Endothelial cell of umbilical vein (primary cell): ENCODE measurements around the gene AFF4. TPM values are rescaled to one million over a fixed set of nuclear protein-coding genes. Genes with fewer than 3 reads are reported as not detected.
A peak's percentile ranks its signal among the peaks of the same experiment; 100 is the strongest.

Experiments used
- Bru-seq: library from RNA; stranded (reverse); fragments of 400-500 nt; gene quantifications from one replicate; lab custom pipeline; 2021; lab: Mats Ljungman, UMichigan
- BruChase-seq, 2 experiments: library from RNA; stranded (reverse); fragments of 400-500 nt; gene quantifications; one replicate each; lab custom pipeline; 2021; lab: Mats Ljungman, UMichigan
- BruUV-seq: library from RNA; stranded (reverse); fragments of 400-500 nt; replicated peaks from 2 replicates; lab custom pipeline; 2021; lab: Mats Ljungman, UMichigan
- CTCF ChIA-PET: fragments of 300-600, 350-600 bp; sonication (Branson Sonifier 250); formaldehyde crosslinking; loops from one replicate; lab custom pipeline; 2021; ENCODE audit warnings: antibody characterized with exemption, inconsistent platforms; lab: Charles Lee
- POLR2A ChIA-PET: fragments of 300-600, 350-600 bp; sonication (Branson Sonifier 250); formaldehyde crosslinking; loops from one replicate; lab custom pipeline; 2021; ENCODE audit warnings: antibody characterized with exemption, inconsistent platforms; lab: Charles Lee
- DNase-seq: peaks from one replicate; pipeline ENCODE4 v3.0.0-alpha.2; 2011; ENCODE audit warnings: low read depth, low spot score
- FAIRE-seq: peaks from 2 replicates; lab custom pipeline; 2011; peaks lifted over from hg19 to GRCh38; lab: Jason Lieb, UNC
- H2AFZ ChIP-seq: 2 replicates; pipeline ENCODE4 v1.6.0; 2012; ENCODE audit warnings: low read depth, low read length, control low read depth, inconsistent platforms
- H3K27ac ChIP-seq: 2 replicates; pipeline ENCODE4 v1.5.1; 2011; ENCODE audit warnings: low read depth, mild to moderate bottlenecking, control low read depth, low read length, moderate library complexity; ENCODE audit not compliant: insufficient read depth
- H3K27me3 ChIP-seq, 2 experiments: 2 replicates each; pipeline versions ENCODE4 v1.6.0 to v1.6.1; 2011; ENCODE audit warnings: low read length in 2 of 2, mixed read lengths in 1 of 2; ENCODE audit not compliant: control insufficient read depth in 2 of 2, insufficient read depth in 2 of 2
- H3K36me3 ChIP-seq, 2 experiments: 2 replicates in 1 of 2; 3 replicates in 1 of 2; pipeline ENCODE4 v1.5.1; 2011; ENCODE audit warnings: low read length in 2 of 2, mild to moderate bottlenecking in 1 of 2, moderate library complexity in 1 of 2; ENCODE audit not compliant: control insufficient read depth in 2 of 2, insufficient read depth in 2 of 2; ENCODE audit errors: extremely low read depth in 1 of 2
- H3K4me1 ChIP-seq: 3 replicates; pipeline ENCODE4 v1.5.1; 2011; ENCODE audit warnings: mild to moderate bottlenecking, low read length; ENCODE audit not compliant: control insufficient read depth, insufficient read depth; ENCODE audit errors: extremely low read depth
- H3K4me2 ChIP-seq: 2 replicates; pipeline ENCODE4 v1.6.1; 2011; ENCODE audit warnings: low read length, control low read depth, mixed read lengths; ENCODE audit not compliant: insufficient read depth
- H3K4me3 ChIP-seq, 3 experiments: fragments of 200-600 bp in 1 of 3; sonication (generic), shearing (Covaris generic) in 1 of 3; replicated peaks in 1 of 3; 2 replicates each; pipeline ENCODE4 v1.5.1; 2011 to 2016; ENCODE audit warnings: control low read depth in 3 of 3, low read length in 3 of 3, mild to moderate bottlenecking in 2 of 3, inconsistent platforms in 1 of 3, low read depth in 1 of 3, moderate library complexity in 1 of 3; ENCODE audit not compliant: insufficient read depth in 1 of 3
- H3K79me2 ChIP-seq: 2 replicates; pipeline ENCODE4 v1.6.0; 2012; ENCODE audit warnings: low read length, inconsistent platforms; ENCODE audit not compliant: control insufficient read depth, insufficient read depth
- H3K9ac ChIP-seq: replicated peaks from 2 replicates; pipeline ENCODE3; 2011; ENCODE audit warnings: low read length, control low read depth; ENCODE audit not compliant: insufficient read depth; ENCODE audit errors: extremely low read depth
- H3K9me1 ChIP-seq: replicated peaks from 3 replicates; pipeline ENCODE4 v1.6.0; 2011; ENCODE audit warnings: mild to moderate bottlenecking, low read length; ENCODE audit not compliant: control insufficient read depth, insufficient read depth; ENCODE audit errors: extremely low read depth
- H3K9me3 ChIP-seq: replicated peaks from 2 replicates; pipeline ENCODE4 v1.5.1; 2012; ENCODE audit warnings: low read length, inconsistent platforms; ENCODE audit not compliant: control insufficient read depth, insufficient read depth
- H4K20me1 ChIP-seq: replicated peaks from 2 replicates; pipeline ENCODE3; 2011; ENCODE audit warnings: mild to moderate bottlenecking, low read length; ENCODE audit not compliant: control insufficient read depth, insufficient read depth; ENCODE audit errors: extremely low read depth
- EZH2 ChIP-seq: IDR thresholded peaks from 2 replicates; pipeline ENCODE4 v1.6.1; 2012; ENCODE audit warnings: borderline replicate concordance, low read depth, mild to moderate bottlenecking, moderate library complexity, low read length, inconsistent platforms; ENCODE audit not compliant: severe bottlenecking
- FOS ChIP-seq: IDR thresholded peaks from 2 replicates; pipeline ENCODE4 v1.6.1; 2011; ENCODE audit warnings: mild to moderate bottlenecking, low read length, moderate library complexity, borderline replicate concordance; ENCODE audit not compliant: insufficient read depth
- GATA2 ChIP-seq: IDR thresholded peaks from 2 replicates; pipeline ENCODE4 v1.7.0; 2011; ENCODE audit warnings: low read depth, mild to moderate bottlenecking, moderate library complexity, mixed read lengths, low read length; ENCODE audit not compliant: insufficient read length, insufficient read depth
- JUN ChIP-seq: IDR thresholded peaks from 2 replicates; pipeline ENCODE4 v1.6.1; 2011; ENCODE audit warnings: borderline replicate concordance, low read depth; ENCODE audit not compliant: insufficient read length, insufficient read depth
- MYC ChIP-seq: IDR thresholded peaks from one replicate; pipeline ENCODE4 v1.6.1; 2011; ENCODE audit warnings: mild to moderate bottlenecking, low read depth, low read length
- POLR2A ChIP-seq: IDR thresholded peaks from 2 replicates; pipeline ENCODE4 v1.6.1; 2012; ENCODE audit warnings: low read depth, mild to moderate bottlenecking, control low read depth, low read length
- POLR2AphosphoS5 ChIP-seq: IDR thresholded peaks from 2 replicates; pipeline ENCODE4 v1.6.1; 2012; ENCODE audit warnings: low read depth, mild to moderate bottlenecking, control low read depth, low read length, moderate library complexity; ENCODE audit not compliant: insufficient read depth
- dilution Hi-C: fragments of 300-500 bp; cut with MboI; formaldehyde crosslinking; loops from one replicate; pipeline ENCODE4 v1.15.0; 2019; ENCODE audit warnings: low sequenced_read_pairs; ENCODE audit not compliant: extremely low pct_ligation_motif_present
- intact Hi-C: fragments of 100-400 bp; cut with micrococcal nuclease; formaldehyde crosslinking; loops from one replicate; pipeline ENCODE4 v1.10.0; 2022
- long read RNA-seq: library from polyadenylated mRNA; stranded (forward); transcript quantifications from one replicate; pipeline ENCODE4 v2.0.0, GENCODE V29; 2021
- polyA minus RNA-seq, 3 experiments: library from RNA; depleted of rRNA, polyadenylated mRNA; stranded (reverse); fragments of >200 nt; gene quantifications; 1 replicate in 1 of 3; 2 replicates in 2 of 3; pipeline ENCODE4 v1.2.3, GENCODE V29; 2011
- polyA plus RNA-seq, 4 experiments: library from polyadenylated mRNA; depleted of rRNA in 3 of 4; stranded (reverse) in 3 of 4; unstranded in 1 of 4; fragments of >200 nt; gene quantifications; 2 replicates each; pipeline versions ENCODE4 v1.2.1 to v1.2.3, GENCODE V29; 2011 to 2012; ENCODE audit warnings: missing spikeins in 1 of 4
- total RNA-seq: library from RNA; stranded (reverse); gene quantifications from 2 replicates; pipeline ENCODE4 v1.2.3, GENCODE V29; 2021
- TF ChIP-seq, protein P1 (sequence below), 2 donors: IDR thresholded peaks; 1 replicate in 1 of 2; 2 replicates in 1 of 2; pipeline ENCODE4 v1.5.1; 2011; ENCODE audit warnings: low read length in 2 of 2, mild to moderate bottlenecking in 2 of 2, moderate library complexity in 2 of 2, control low read depth in 1 of 2, inconsistent platforms in 1 of 2, low read depth in 1 of 2; ENCODE audit not compliant: insufficient read depth in 1 of 2; ENCODE audit errors: extremely low read depth in 1 of 2
- TF ChIP-seq, protein P2 (sequence below): IDR thresholded peaks from 2 replicates; pipeline ENCODE4 v1.6.1; 2011; ENCODE audit not compliant: insufficient read depth, insufficient read length

Gene AFF4, protein sequence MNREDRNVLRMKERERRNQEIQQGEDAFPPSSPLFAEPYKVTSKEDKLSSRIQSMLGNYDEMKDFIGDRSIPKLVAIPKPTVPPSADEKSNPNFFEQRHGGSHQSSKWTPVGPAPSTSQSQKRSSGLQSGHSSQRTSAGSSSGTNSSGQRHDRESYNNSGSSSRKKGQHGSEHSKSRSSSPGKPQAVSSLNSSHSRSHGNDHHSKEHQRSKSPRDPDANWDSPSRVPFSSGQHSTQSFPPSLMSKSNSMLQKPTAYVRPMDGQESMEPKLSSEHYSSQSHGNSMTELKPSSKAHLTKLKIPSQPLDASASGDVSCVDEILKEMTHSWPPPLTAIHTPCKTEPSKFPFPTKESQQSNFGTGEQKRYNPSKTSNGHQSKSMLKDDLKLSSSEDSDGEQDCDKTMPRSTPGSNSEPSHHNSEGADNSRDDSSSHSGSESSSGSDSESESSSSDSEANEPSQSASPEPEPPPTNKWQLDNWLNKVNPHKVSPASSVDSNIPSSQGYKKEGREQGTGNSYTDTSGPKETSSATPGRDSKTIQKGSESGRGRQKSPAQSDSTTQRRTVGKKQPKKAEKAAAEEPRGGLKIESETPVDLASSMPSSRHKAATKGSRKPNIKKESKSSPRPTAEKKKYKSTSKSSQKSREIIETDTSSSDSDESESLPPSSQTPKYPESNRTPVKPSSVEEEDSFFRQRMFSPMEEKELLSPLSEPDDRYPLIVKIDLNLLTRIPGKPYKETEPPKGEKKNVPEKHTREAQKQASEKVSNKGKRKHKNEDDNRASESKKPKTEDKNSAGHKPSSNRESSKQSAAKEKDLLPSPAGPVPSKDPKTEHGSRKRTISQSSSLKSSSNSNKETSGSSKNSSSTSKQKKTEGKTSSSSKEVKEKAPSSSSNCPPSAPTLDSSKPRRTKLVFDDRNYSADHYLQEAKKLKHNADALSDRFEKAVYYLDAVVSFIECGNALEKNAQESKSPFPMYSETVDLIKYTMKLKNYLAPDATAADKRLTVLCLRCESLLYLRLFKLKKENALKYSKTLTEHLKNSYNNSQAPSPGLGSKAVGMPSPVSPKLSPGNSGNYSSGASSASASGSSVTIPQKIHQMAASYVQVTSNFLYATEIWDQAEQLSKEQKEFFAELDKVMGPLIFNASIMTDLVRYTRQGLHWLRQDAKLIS
- total RNA-seq (85.5 and 88.3 TPM in 2 replicates), polyA plus RNA-seq (21.3 and 27.0 TPM in 2 replicates), polyA minus RNA-seq (112 and 128 TPM in 2 replicates), Bru-seq, nascent RNA (percentile 97 among the genes with signal in this experiment), BruChase-seq, experiment 1, labeled RNA remaining after a 6-hour chase (percentile 94 among the genes with signal in this experiment), BruChase-seq, experiment 2, labeled RNA remaining after a 2-hour chase (percentile 98 among the genes with signal in this experiment)
- polyA plus RNA-seq (2011; cell fraction: cytosol; rRNA removed), result 23.3 and 27.0 TPM in 2 replicates
- 92.9 and 97.1 TPM in 2 replicates for polyA plus RNA-seq (2011; cell fraction: nucleus; rRNA removed)
- 38.9 and 49.5 TPM in 2 replicates for polyA plus RNA-seq (2012)
- polyA minus RNA-seq (2011; cell fraction: cytosol; rRNA and poly(A)+ RNA removed), result 25.9 TPM
- 168 and 191 TPM in 2 replicates for polyA minus RNA-seq (2011; cell fraction: nucleus; rRNA and poly(A)+ RNA removed)
- long read RNA-seq, full-length matches to known transcripts, result 5 of 24 reads
- long read RNA-seq, partial matches to known transcripts, result 0 of 24 reads
- long read RNA-seq, other reads (novel, unspliced or antisense), result 19 of 24 reads

DNA sequence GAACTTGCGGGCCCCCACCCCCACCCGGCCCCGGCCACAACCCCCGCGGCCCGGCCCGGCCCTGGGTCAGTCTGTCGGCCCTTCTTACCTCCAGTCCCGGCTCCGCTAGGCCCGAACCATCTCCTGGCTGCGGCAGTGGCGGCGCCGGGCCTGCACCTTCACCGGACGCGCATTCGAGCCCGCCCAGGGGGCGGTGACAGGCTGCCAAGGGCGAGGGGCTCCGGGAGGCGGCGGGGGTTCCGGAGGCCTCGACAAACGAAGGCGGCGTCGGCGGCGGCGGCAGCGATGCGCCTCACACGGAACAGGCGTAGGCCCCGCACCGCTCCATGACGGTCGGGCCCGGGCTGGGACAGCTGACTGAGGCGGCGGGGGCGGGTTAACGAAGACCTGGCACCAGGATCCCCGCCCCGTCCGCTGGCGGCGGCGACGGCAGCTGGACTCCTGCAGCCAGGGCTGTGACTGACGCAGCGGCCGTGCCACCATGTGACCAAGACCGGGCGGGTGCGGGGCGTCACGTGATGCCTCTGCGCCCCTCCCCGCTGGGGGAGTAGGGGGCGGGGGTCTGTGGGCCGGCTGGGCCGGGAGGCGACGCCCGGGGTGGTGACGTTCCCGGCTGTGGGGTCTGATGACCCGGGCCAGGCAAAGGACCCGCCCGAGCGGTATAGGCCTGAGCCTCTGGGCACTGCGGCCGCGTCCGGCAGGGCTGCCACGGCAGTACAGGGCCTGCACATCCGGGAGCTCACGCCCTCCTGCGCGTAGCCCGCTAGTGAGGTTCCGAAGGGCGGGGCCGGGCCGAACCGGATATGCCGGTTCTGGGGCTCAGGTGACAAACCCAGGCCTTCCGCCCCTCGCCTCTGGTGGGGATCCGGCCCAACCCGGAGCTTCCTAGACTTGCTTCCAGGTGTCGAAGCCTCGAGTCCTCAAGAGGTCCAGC is at the start of gene AFF4:
Gene AFF4 (minus strand): TSS at position 464 of the 934 bp plus-strand sequence. CDS start 26,445 bp downstream, outside the sequence.
- peak; percentile 97 for DNase-seq
- dilution Hi-C loops (no loop called here), intact Hi-C loops (loop anchor here (1.0 to 5.0 kb wide), 4 partner anchors 15 to 279 kb away; partner anchors contain the start of gene ZCCHC10)
- Histone ChIP-seq H3K27me3 (no peaks in the 10 kb centered on the region), H3K9me1 (no peaks in the 10 kb centered on the region), H4K20me1 (peaks cover 13% of the 10 kb centered on the region), H2AFZ (peak within 1 kb of the TSS; percentile 63), H3K27ac (peak within 1 kb of the TSS; percentile 81), H3K4me1 (peaks cover 15% of the 10 kb centered on the region), H3K4me2 (peak within 1 kb of the TSS; percentile 96), H3K9ac (peak within 1 kb of the TSS; percentile 99), H3K36me3 (no peaks in the 10 kb centered on the region), H3K9me3 (no peaks in the 10 kb centered on the region), H3K79me2 (peaks cover 49% of the 10 kb centered on the region), H3K4me3 (peak within 1 kb of the TSS; percentile 83 to 98 (median 84))
- BruUV-seq, result no TSS peak
- no peak for TF ChIP-seq GATA2
- no peak for TF ChIP-seq EZH2
- TF ChIP-seq MYC, result peak; percentile 18
- no peak for TF ChIP-seq JUN
- TF ChIP-seq POLR2AphosphoS5, result peak; percentile 96
- TF ChIP-seq, protein P1, sequence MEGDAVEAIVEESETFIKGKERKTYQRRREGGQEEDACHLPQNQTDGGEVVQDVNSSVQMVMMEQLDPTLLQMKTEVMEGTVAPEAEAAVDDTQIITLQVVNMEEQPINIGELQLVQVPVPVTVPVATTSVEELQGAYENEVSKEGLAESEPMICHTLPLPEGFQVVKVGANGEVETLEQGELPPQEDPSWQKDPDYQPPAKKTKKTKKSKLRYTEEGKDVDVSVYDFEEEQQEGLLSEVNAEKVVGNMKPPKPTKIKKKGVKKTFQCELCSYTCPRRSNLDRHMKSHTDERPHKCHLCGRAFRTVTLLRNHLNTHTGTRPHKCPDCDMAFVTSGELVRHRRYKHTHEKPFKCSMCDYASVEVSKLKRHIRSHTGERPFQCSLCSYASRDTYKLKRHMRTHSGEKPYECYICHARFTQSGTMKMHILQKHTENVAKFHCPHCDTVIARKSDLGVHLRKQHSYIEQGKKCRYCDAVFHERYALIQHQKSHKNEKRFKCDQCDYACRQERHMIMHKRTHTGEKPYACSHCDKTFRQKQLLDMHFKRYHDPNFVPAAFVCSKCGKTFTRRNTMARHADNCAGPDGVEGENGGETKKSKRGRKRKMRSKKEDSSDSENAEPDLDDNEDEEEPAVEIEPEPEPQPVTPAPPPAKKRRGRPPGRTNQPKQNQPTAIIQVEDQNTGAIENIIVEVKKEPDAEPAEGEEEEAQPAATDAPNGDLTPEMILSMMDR (IDR thresholded peaks at IDR 0.05; ENCODE audit: extremely low read depth in 1 of 2, insufficient read depth in 1 of 2, low read depth in 1 of 2, low read length in 2 of 2), result no peak
- TF ChIP-seq FOS, result peak; percentile 7
- TF ChIP-seq POLR2A, result peak; percentile 90
- TF ChIP-seq, protein P2, sequence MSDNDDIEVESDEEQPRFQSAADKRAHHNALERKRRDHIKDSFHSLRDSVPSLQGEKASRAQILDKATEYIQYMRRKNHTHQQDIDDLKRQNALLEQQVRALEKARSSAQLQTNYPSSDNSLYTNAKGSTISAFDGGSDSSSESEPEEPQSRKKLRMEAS, result peak; percentile 96
- peak; percentile 88 for FAIRE-seq
- ChIA-PET CTCF (interaction anchor here (0.7 kb wide), 1 partner anchor 115 kb away, joined by 3 read pairs; no protein-coding TSS in a partner anchor), POLR2A (interaction anchor here (0.5 to 1.9 kb wide), 6 partner anchors 21 to 995 kb away, joined by 3 to 9 read pairs (median 4); partner anchors contain the start of gene HSPA4)
